ENCODE results near the gene MBOAT2. TPM values are rescaled to one million over a fixed set of nuclear protein-coding genes. Genes with fewer than 3 reads are reported as not detected.

Gene MBOAT2
- total RNA-seq, 2 donors from 2014 or later, result 3.5 to 7.7 TPM

GRCh38 chr2:8847400-8847799, 156.1 kb downstream of the MBOAT2 start:
- Mint-ChIP-seq H3K36me3 (ENCODE audit: insufficient read depth in 2 of 2) (no peaks in the 10 kb centered on the region), H3K4me1 (ENCODE audit: low read depth) (no peaks in the 10 kb centered on the region), H3K27ac (no peak overlapping the region), H3K27me3 (ENCODE audit: low read depth) (peaks cover 24% of the 10 kb centered on the region), H3K9me3 (no peaks in the 10 kb centered on the region), H3K4me3 (no peak overlapping the region)
- ATAC-seq (replicated peaks in 1 of 2) (no peak), DNase-seq (no peak)

- no peaks in the 10 kb centered on the region for H3K9me3 Mint-ChIP-seq
- DNase-seq (no peak), ATAC-seq (replicated peaks in 1 of 2) (no peak)
- H3K27ac Mint-ChIP-seq, result no peak overlapping the region
- peaks cover 15% of the 10 kb centered on the region for H3K27me3 Mint-ChIP-seq (ENCODE audit: low read depth)
- H3K36me3 Mint-ChIP-seq (ENCODE audit: insufficient read depth in 2 of 2), result peaks cover 2% of the 10 kb centered on the region in 2 donors
- no peak overlapping the region for H3K4me3 Mint-ChIP-seq
- H3K4me1 Mint-ChIP-seq (ENCODE audit: low read depth), result no peaks in the 10 kb centered on the region
Measured at GRCh38 chr2:8841932-8842331, 161.6 kb downstream of the MBOAT2 start.

GRCh38 chr2:8840475-8841091, 162.9 kb downstream of the MBOAT2 start:
- Mint-ChIP-seq H3K4me3 (no peak overlapping the region), H3K9me3 (no peaks in the 10 kb centered on the region), H3K27ac (no peak overlapping the region), H3K27me3 (ENCODE audit: low read depth) (peaks cover 3% of the 10 kb centered on the region), H3K36me3 (ENCODE audit: insufficient read depth in 2 of 2) (peaks cover 2% of the 10 kb centered on the region in 2 donors), H3K4me1 (ENCODE audit: low read depth) (peaks cover 12% of the 10 kb centered on the region)
- ATAC-seq (replicated peaks in 1 of 2) (no peak), DNase-seq (no peak)

- H3K36me3 Mint-ChIP-seq (ENCODE audit: insufficient read depth in 2 of 2), result peaks cover 2% of the 10 kb centered on the region in 2 donors
- H3K27me3 Mint-ChIP-seq (ENCODE audit: low read depth), result no peaks in the 10 kb centered on the region
- no peak overlapping the region for H3K4me3 Mint-ChIP-seq
- H3K9me3 Mint-ChIP-seq, result no peaks in the 10 kb centered on the region
- DNase-seq, result no peak
- peaks cover 24% of the 10 kb centered on the region for H3K4me1 Mint-ChIP-seq (ENCODE audit: low read depth)
- no peak for ATAC-seq (replicated peaks in 1 of 2)
- H3K27ac Mint-ChIP-seq, result no peak overlapping the region
Measured at GRCh38 chr2:8839189-8839965, 164.1 kb downstream of the MBOAT2 start.

DNA sequence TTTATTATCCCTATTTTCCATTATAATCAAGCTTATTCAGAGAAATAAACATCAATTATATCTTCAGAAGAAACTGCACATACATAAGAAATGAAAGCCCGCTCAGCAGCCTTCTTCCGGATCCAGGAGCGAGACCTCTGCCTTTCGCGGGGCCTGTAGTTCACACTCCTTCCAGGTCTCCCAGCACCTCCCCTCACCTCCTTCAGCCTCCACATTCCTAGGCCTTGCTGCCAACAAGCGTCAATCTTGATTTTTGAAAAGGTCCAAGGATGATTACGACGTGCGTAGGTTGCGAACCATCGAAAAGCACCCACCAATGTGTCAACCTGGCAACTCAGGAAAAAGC, 165.7 kb downstream of the MBOAT2 start:
- Mint-ChIP-seq H3K36me3 (ENCODE audit: insufficient read depth in 2 of 2) (peaks cover 2% of the 10 kb centered on the region in 2 donors), H3K4me1 (ENCODE audit: low read depth) (peaks cover 31% of the 10 kb centered on the region), H3K4me3 (peak overlapping the region; percentile 90 to 99), H3K9me3 (no peaks in the 10 kb centered on the region), H3K27ac (no peak overlapping the region), H3K27me3 (ENCODE audit: low read depth) (no peaks in the 10 kb centered on the region)
- DNase-seq (no peak), ATAC-seq (replicated peaks in 1 of 2) (peak in 1 of 2 donors; percentile 7)

GRCh38 chr2:8836971-8837794, 166.3 kb downstream of the MBOAT2 start, which contains the start of gene KIDINS220:
TSS of gene KIDINS220 (minus strand) at chr2:8837613. CDS start at chr2:8827093, 10,520 bp downstream.
- Mint-ChIP-seq H3K27ac (peak within 1 kb of the TSS; percentile 98), H3K27me3 (ENCODE audit: low read depth) (no peaks in the 10 kb centered on the region), H3K4me3 (peak within 1 kb of the TSS; percentile 90 to 99), H3K4me1 (ENCODE audit: low read depth) (peaks cover 36% of the 10 kb centered on the region), H3K36me3 (ENCODE audit: insufficient read depth in 2 of 2) (peaks cover 2% of the 10 kb centered on the region in 2 donors), H3K9me3 (no peaks in the 10 kb centered on the region)
- DNase-seq (peak; percentile 84 to 85), ATAC-seq (replicated peaks in 1 of 2) (peak; percentile 96 to 97)

DNA sequence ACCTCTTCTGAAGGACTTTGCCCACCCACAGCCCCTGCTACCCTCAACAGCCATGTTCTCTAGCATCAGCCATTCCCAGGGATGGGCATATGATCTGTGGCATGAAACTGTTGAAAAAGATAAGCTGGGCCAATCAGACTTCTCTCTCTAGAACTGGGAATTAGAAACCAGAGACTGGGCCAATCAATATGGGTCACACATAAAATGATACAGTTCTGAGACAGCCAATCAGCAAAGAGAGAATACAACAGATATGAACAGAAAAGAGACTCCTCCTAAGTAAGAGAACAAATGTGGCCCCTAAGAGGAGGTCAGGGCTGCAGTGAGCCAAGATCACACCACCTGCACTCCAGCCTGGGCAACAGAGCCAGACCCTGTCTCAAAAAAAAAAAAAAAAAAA, 168.2 kb downstream of the MBOAT2 start:
- Mint-ChIP-seq H3K4me1 (ENCODE audit: low read depth) (peaks cover 50% of the 10 kb centered on the region), H3K4me3 (peak overlapping the region; percentile 90 to 99)

GRCh38 chr2:8833853-8834252, 169.6 kb downstream of the MBOAT2 start:
- Mint-ChIP-seq H3K27ac (no peak overlapping the region), H3K36me3 (ENCODE audit: insufficient read depth in 2 of 2) (peaks cover 2 to 4% of the 10 kb centered on the region in 2 donors), H3K4me3 (no peak overlapping the region), H3K4me1 (ENCODE audit: low read depth) (peaks cover 56% of the 10 kb centered on the region), H3K27me3 (ENCODE audit: low read depth) (no peaks in the 10 kb centered on the region), H3K9me3 (no peaks in the 10 kb centered on the region)
- ATAC-seq (replicated peaks in 1 of 2), result no peak
- no peak for DNase-seq

More for the DNA sequence above, 168.2 kb downstream of the MBOAT2 start:
- DNase-seq (no peak), ATAC-seq (replicated peaks in 1 of 2) (no peak)
- H3K9me3 Mint-ChIP-seq, result no peaks in the 10 kb centered on the region
- peaks cover 2% of the 10 kb centered on the region in 2 donors for H3K36me3 Mint-ChIP-seq (ENCODE audit: insufficient read depth in 2 of 2)
- H3K27ac Mint-ChIP-seq, result no peak overlapping the region
- no peaks in the 10 kb centered on the region for H3K27me3 Mint-ChIP-seq (ENCODE audit: low read depth)

DNA sequence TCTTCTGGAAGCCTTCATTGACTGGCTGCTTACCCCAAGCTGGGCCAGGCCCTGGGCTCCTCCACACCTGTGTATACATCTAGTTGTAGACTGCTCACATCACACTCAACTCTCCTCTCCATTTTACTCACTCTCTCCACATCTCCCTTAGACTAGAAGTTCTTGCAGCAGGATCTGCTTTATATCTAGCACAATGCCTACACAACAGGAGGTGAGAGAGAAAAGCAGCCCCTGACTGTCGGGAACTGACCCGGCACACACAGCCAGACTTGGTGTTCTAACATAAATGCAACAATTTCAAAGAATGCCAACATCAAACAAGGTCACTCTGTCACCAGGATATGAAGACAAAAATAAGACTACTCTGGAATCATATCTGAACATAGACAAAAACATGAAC, 172.0 kb downstream of the MBOAT2 start:
- Mint-ChIP-seq H3K4me3 (no peak overlapping the region), H3K27ac (no peak overlapping the region), H3K36me3 (ENCODE audit: insufficient read depth in 2 of 2) (peaks cover 0 to 2% of the 10 kb centered on the region in 2 donors), H3K9me3 (no peaks in the 10 kb centered on the region), H3K4me1 (ENCODE audit: low read depth) (peaks cover 54% of the 10 kb centered on the region), H3K27me3 (ENCODE audit: low read depth) (no peaks in the 10 kb centered on the region)
- peak in 1 of 2 donors; percentile 39 for ATAC-seq (replicated peaks in 1 of 2)
- no peak for DNase-seq

DNA sequence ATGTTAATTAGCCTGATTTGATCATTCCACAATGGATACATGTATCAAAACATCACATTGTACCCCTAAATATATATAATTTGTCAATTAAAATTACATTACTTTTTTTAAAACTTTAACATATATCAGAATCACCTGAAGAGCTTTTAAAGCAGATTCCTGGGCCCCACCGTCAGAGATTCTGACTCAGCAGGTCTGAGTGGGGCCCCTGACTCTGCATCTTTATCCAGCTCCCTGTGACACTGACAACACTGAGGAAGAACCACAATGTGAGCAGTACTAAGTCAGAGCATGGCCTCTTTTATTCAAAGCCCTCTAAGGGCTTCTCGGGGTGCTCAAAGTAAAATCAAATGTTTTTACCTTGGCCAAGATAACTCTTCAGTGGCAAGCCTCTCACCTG, 175.8 kb downstream of the MBOAT2 start:
- ATAC-seq (replicated peaks in 1 of 2) (no peak), DNase-seq (no peak)
- H3K9me3 Mint-ChIP-seq, result no peaks in the 10 kb centered on the region
- H3K4me3 Mint-ChIP-seq, result no peak overlapping the region
- peaks cover 25% of the 10 kb centered on the region for H3K4me1 Mint-ChIP-seq (ENCODE audit: low read depth)
- peaks cover 0 to 2% of the 10 kb centered on the region in 2 donors for H3K36me3 Mint-ChIP-seq (ENCODE audit: insufficient read depth in 2 of 2)
- H3K27ac Mint-ChIP-seq, result no peak overlapping the region
- no peaks in the 10 kb centered on the region for H3K27me3 Mint-ChIP-seq (ENCODE audit: low read depth)

- Mint-ChIP-seq H3K4me1 (ENCODE audit: low read depth) (no peaks in the 10 kb centered on the region), H3K4me3 (no peak overlapping the region), H3K9me3 (no peaks in the 10 kb centered on the region), H3K36me3 (ENCODE audit: insufficient read depth in 2 of 2) (no peaks in the 10 kb centered on the region), H3K27ac (no peak overlapping the region), H3K27me3 (ENCODE audit: low read depth) (no peaks in the 10 kb centered on the region)
- DNase-seq (no peak), ATAC-seq (replicated peaks in 1 of 2) (no peak)
Measured at GRCh38 chr2:8822218-8822617, 181.3 kb downstream of the MBOAT2 start.

DNA sequence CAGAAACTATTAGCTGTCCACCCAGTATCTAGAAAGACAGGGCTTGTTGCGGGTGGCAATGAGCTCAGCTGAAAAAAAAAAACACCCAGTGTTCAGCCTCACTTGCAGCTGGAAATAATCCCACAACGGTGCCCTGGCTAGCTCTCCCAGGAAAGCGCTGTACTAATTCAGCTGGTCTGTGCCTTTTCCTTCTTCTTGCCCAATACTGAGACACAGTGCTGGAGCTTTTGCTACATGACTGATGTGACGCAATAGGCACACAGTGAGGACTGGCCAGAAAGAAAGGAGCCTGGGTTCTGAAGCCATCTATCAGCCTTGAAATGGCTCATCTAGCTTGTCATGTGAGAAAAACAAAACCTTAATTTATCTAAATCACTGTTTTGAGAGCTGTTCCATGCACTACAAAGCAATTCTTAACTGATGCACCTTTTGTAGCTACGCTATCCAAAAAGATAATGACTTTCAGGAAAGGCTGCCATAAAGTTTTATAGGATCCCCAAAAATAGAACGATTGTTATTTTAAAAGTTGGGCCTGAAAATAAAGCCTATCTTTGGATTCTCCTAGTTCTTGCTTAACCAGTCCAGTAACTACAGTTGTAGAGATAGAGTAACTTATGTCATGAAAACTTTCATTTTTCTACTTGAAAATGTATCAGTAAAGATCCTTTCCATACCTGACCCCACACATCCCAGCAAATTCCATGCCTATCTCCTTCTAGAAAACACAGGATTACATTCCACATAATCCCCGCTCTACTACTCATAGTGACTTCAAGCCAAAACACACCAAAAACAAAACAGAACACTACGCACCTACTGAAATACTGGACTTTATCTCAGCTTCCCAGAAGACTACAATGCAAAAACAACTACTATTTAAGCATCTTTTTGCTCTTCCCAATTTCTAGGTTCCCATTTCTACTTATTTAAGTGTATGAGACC, 181.9 kb downstream of the MBOAT2 start:
- Mint-ChIP-seq H3K27me3 (ENCODE audit: low read depth) (no peaks in the 10 kb centered on the region), H3K36me3 (ENCODE audit: insufficient read depth in 2 of 2) (no peaks in the 10 kb centered on the region), H3K4me3 (no peak overlapping the region), H3K4me1 (ENCODE audit: low read depth) (no peaks in the 10 kb centered on the region), H3K9me3 (no peaks in the 10 kb centered on the region), H3K27ac (no peak overlapping the region)
- ATAC-seq (replicated peaks in 1 of 2) (no peak), DNase-seq (no peak)

All from activated T-cell treated with anti-CD3 and anti-CD28 coated beads, Interleukin-2, amount 50 U/mL, for 72 hours (primary cell).